Activated T-helper 1 cell treated with anti-CD3 and anti-CD28 coated beads, Interleukin-12 subunit alpha, Interleukin-12 subunit beta, Interleukin-2, Interleukin-4 antibody, amounts not matched to agents 30 ng/mL and 10 ng/mL and 1 ng/mL, durations not matched to agents 14 hours and 24 hours and 36 hours (primary cell): ENCODE data around the gene STXBP1. TPM values are rescaled to one million over a fixed set of nuclear protein-coding genes. Genes with fewer than 3 reads are reported as not detected.

Experiments
- DNase-seq: peaks from one replicate; pipeline ENCODE4 v3.0.0; 2021; ENCODE audit warnings: low spot score
- H3K27ac Mint-ChIP-seq: one replicate; pipeline ENCODE4 v1.8.0; 2021; ENCODE audit warnings: mild to moderate bottlenecking, mixed read lengths
- H3K27me3 Mint-ChIP-seq: one replicate; pipeline ENCODE4 v1.8.0; 2022; ENCODE audit warnings: mild to moderate bottlenecking, moderate library complexity, mixed read lengths; ENCODE audit not compliant: insufficient read depth
- H3K36me3 Mint-ChIP-seq: one replicate; pipeline ENCODE4 v1.8.0; 2021; ENCODE audit warnings: low read depth, mixed read lengths
- H3K4me1 Mint-ChIP-seq: one replicate; pipeline ENCODE4 v1.8.0; 2021; ENCODE audit warnings: low read depth, mixed read lengths
- H3K4me3 Mint-ChIP-seq: one replicate; pipeline ENCODE4 v1.8.0; 2021; ENCODE audit warnings: mild to moderate bottlenecking, moderate library complexity, mixed read lengths
- H3K9me3 Mint-ChIP-seq: one replicate; pipeline ENCODE4 v1.8.0; 2021; ENCODE audit warnings: mixed read lengths
- intact Hi-C: fragments of 100-400 bp; cut with micrococcal nuclease; formaldehyde crosslinking; loops from one replicate; pipeline ENCODE4 v1.15.1; 2024
- total RNA-seq: library from RNA; stranded (reverse); gene quantifications from 2 replicates; pipeline ENCODE4 v1.2.3, GENCODE V29; 2022

The STXBP1 gene
- total RNA-seq, 1 donor from 2014 or later = 32.9 TPM

GRCh38 chr9:127714020-127714750 is 102.1 kb downstream of the STXBP1 start:
- Mint-ChIP-seq H3K4me3 (peak overlapping the region; percentile 76), H3K27me3 (peaks cover 2% of the 10 kb centered on the region), H3K9me3 (no peaks in the 10 kb centered on the region), H3K4me1 (peaks cover 18% of the 10 kb centered on the region), H3K36me3 (no peaks in the 10 kb centered on the region), H3K27ac (no peak overlapping the region)
- intact Hi-C loops = loop anchor here (2.0 kb wide), 1 partner anchor 101 kb away; the partner anchor contains the start of gene STXBP1
- no peak for DNase-seq

DNA sequence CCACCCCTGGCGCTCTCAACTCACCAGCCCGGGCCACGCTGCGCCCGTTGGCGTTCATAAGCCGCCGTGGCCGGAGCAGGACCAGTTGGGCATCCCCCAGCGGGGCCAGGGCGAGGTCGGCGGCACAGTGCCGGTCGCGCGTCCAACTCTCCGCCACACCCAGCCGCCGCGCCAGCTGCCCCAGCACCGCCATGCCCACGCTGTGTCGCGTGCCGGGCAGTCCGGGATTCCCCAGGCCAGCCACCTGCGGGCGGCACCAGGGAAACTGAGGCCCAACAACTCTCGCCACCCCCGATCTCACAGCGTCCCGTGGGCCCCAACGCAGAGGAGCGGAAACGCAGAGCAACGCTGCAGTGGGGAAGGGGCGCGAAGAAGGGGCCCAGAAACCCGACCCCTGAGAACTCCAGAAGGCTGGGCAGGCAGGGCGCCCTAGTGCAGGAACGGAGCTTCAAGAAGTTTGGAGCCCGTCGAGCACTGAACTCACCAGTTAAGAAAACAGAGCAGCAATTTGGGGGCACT is 102.9 kb downstream of the STXBP1 start:
- intact Hi-C loops = loop anchor here (1.0 to 2.0 kb wide), 5 partner anchors 16 to 264 kb away; partner anchors contain the start of genes LRSAM1, RPL12, STXBP1 and TOR2A
- no peaks in the 10 kb centered on the region for H3K36me3 Mint-ChIP-seq
- peaks cover 23% of the 10 kb centered on the region for H3K4me1 Mint-ChIP-seq
- no peaks in the 10 kb centered on the region for H3K9me3 Mint-ChIP-seq
- peak overlapping the region; percentile 98 for H3K27ac Mint-ChIP-seq
- peaks cover 2% of the 10 kb centered on the region for H3K27me3 Mint-ChIP-seq
- peak; percentile 13 for DNase-seq
- H3K4me3 Mint-ChIP-seq = peak overlapping the region; percentile 98

- intact Hi-C loops = loop anchor here (1.0 to 2.0 kb wide), 5 partner anchors 16 to 264 kb away; partner anchors contain the start of genes LRSAM1, RPL12, STXBP1 and TOR2A
- no peaks in the 10 kb centered on the region for H3K9me3 Mint-ChIP-seq
- DNase-seq = peak; percentile 97
- H3K27ac Mint-ChIP-seq = peak within 1 kb of the TSS; percentile 98
- H3K36me3 Mint-ChIP-seq = no peaks in the 10 kb centered on the region
- peak within 1 kb of the TSS; percentile 98 for H3K4me3 Mint-ChIP-seq
- peaks cover 2% of the 10 kb centered on the region for H3K27me3 Mint-ChIP-seq
- H3K4me1 Mint-ChIP-seq = peaks cover 28% of the 10 kb centered on the region
Measured at GRCh38 chr9:127715470-127716337, 103.6 kb downstream of the STXBP1 start, which contains the start of the genes PTRH1 and TTC16. TSS of gene PTRH1 (minus strand) at chr9:127715663. CDS start at chr9:127715639, 24 bp downstream. TSS of gene TTC16 (plus strand) at chr9:127716079. CDS start at chr9:127716146, 67 bp downstream.

DNA sequence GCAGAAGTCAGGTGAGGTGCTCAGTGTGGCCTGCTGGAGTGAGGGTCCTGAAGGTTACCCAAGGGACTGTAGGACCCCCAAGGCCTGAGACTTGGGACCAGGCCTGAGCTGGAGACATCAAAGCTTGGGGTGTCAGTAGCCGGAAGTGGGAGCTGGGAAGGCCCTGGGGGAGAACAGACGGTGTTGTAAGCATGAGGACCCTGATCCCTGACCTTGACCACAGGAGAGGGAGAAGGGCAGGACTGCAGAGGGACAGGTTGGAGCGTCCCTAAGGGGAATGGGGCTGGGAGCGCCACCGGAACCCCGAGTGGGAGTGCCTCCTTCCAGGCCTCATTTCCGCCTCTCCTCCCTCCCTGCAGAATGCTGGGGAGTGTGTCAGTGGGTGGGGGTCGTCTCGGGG is 104.3 kb downstream of the STXBP1 start:
- DNase-seq = no peak
- intact Hi-C loops = no loop called here
- no peaks in the 10 kb centered on the region for H3K9me3 Mint-ChIP-seq
- H3K27ac Mint-ChIP-seq = peak overlapping the region; percentile 98
- peaks cover 2% of the 10 kb centered on the region for H3K27me3 Mint-ChIP-seq
- no peaks in the 10 kb centered on the region for H3K36me3 Mint-ChIP-seq
- H3K4me3 Mint-ChIP-seq = peak overlapping the region; percentile 98
- H3K4me1 Mint-ChIP-seq = peaks cover 22% of the 10 kb centered on the region

DNA sequence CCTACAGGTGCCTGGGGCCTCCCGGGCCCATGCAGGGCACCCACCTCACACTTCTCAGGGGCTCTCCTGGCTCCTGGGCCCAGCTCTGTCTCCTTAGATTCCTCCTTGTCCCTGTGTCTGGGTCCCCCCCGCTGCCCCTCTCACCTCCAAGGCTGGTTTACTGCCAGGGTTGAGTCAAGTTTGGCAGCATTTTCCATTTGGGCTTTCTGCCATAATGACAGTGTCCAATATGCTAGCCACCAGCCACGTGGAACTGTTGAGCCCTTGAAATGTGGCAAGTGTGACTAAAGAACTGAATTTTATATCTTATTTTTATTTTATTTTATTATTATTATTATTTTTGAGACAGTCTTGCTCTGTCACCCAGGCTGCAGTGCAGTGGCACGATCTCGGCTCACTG is 105.7 kb downstream of the STXBP1 start:
- peaks cover 2% of the 10 kb centered on the region for H3K27me3 Mint-ChIP-seq

GRCh38 chr9:127720031-127720864 is 108.2 kb downstream of the STXBP1 start:
- intact Hi-C loops = no loop called here

More for the DNA sequence above, 105.7 kb downstream of the STXBP1 start:
- Mint-ChIP-seq H3K27ac (no peak overlapping the region), H3K4me3 (peak overlapping the region; percentile 31), H3K4me1 (peaks cover 21% of the 10 kb centered on the region), H3K36me3 (no peaks in the 10 kb centered on the region), H3K9me3 (no peaks in the 10 kb centered on the region)
- intact Hi-C loops = no loop called here
- DNase-seq = no peak

GRCh38 chr9:127720865-127721227 is 108.8 kb downstream of the STXBP1 start:
- no peak for DNase-seq
- H3K4me3 Mint-ChIP-seq = no peak overlapping the region
- no peaks in the 10 kb centered on the region for H3K36me3 Mint-ChIP-seq
- H3K9me3 Mint-ChIP-seq = no peaks in the 10 kb centered on the region
- H3K4me1 Mint-ChIP-seq = peaks cover 15% of the 10 kb centered on the region
- peak overlapping the region; percentile 70 for H3K27ac Mint-ChIP-seq
- H3K27me3 Mint-ChIP-seq = no peaks in the 10 kb centered on the region
- intact Hi-C loops = no loop called here

More at GRCh38 chr9:127720031-127720864, 108.2 kb downstream of the STXBP1 start:
- Mint-ChIP-seq H3K27ac (peak overlapping the region; percentile 18), H3K27me3 (peaks cover 2% of the 10 kb centered on the region), H3K4me3 (no peak overlapping the region), H3K36me3 (no peaks in the 10 kb centered on the region), H3K9me3 (no peaks in the 10 kb centered on the region), H3K4me1 (peaks cover 21% of the 10 kb centered on the region)
- DNase-seq = no peak

- no peak for DNase-seq
- no peaks in the 10 kb centered on the region for H3K36me3 Mint-ChIP-seq
- no peak overlapping the region for H3K27ac Mint-ChIP-seq
- no peaks in the 10 kb centered on the region for H3K9me3 Mint-ChIP-seq
- intact Hi-C loops = no loop called here
- H3K4me1 Mint-ChIP-seq = peaks cover 10% of the 10 kb centered on the region
- H3K27me3 Mint-ChIP-seq = no peaks in the 10 kb centered on the region
- no peak overlapping the region for H3K4me3 Mint-ChIP-seq
Measured at GRCh38 chr9:127721391-127721821, 109.3 kb downstream of the STXBP1 start.

GRCh38 chr9:127722055-127722745 is 110.1 kb downstream of the STXBP1 start:
- H3K36me3 Mint-ChIP-seq = no peaks in the 10 kb centered on the region
- H3K4me3 Mint-ChIP-seq = no peak overlapping the region
- intact Hi-C loops = no loop called here
- no peak overlapping the region for H3K27ac Mint-ChIP-seq
- DNase-seq = no peak
- H3K27me3 Mint-ChIP-seq = no peaks in the 10 kb centered on the region
- H3K9me3 Mint-ChIP-seq = no peaks in the 10 kb centered on the region
- peaks cover 10% of the 10 kb centered on the region for H3K4me1 Mint-ChIP-seq

- H3K9me3 Mint-ChIP-seq = no peaks in the 10 kb centered on the region
- DNase-seq = no peak
- H3K4me3 Mint-ChIP-seq = no peak overlapping the region
- H3K27ac Mint-ChIP-seq = no peak overlapping the region
- H3K27me3 Mint-ChIP-seq = no peaks in the 10 kb centered on the region
- intact Hi-C loops = no loop called here
- peaks cover 10% of the 10 kb centered on the region for H3K4me1 Mint-ChIP-seq
- no peaks in the 10 kb centered on the region for H3K36me3 Mint-ChIP-seq
Measured at GRCh38 chr9:127723013-127723412, 110.9 kb downstream of the STXBP1 start.

GRCh38 chr9:127723444-127723843 is 111.4 kb downstream of the STXBP1 start:
- DNase-seq = no peak
- intact Hi-C loops = no loop called here
- Mint-ChIP-seq H3K27ac (no peak overlapping the region), H3K36me3 (no peaks in the 10 kb centered on the region), H3K4me1 (peaks cover 10% of the 10 kb centered on the region), H3K27me3 (no peaks in the 10 kb centered on the region), H3K4me3 (no peak overlapping the region), H3K9me3 (no peaks in the 10 kb centered on the region)
